ENCODE data around the gene KLHL3. TPM values are rescaled to one million over a fixed set of nuclear protein-coding genes. Genes with fewer than 3 reads are reported as not detected.

Gene KLHL3
- total RNA-seq, 1 experiment from 2014 or later, result 15.7 TPM

GRCh38 chr5:137727623-137728022 lies 8.3 kb downstream of the KLHL3 start:
- POLR2A ChIA-PET, result no interaction called here
- ATAC-seq (no peak), DNase-seq (ENCODE audit: low spot score) (no peak)
- no peaks in the 10 kb centered on the region for H3K36me3 Mint-ChIP-seq
- TF ChIP-seq CREM (CRISPR knock-in tag; IDR thresholded peaks at IDR 0.05) (no peak), RORB (CRISPR knock-in tag; IDR thresholded peaks at IDR 0.05) (no peak), ZNF425 (CRISPR knock-in tag; conservative IDR thresholded peaks at IDR 0.05) (no peak), ZSCAN18 (CRISPR knock-in tag; IDR thresholded peaks at IDR 0.05) (no peak), GTF2I (CRISPR knock-in tag; conservative IDR thresholded peaks at IDR 0.05) (no peak), SMAD3 (CRISPR knock-in tag; IDR thresholded peaks at IDR 0.05; ENCODE audit: borderline replicate concordance) (no peak), ATF2 (CRISPR knock-in tag; IDR thresholded peaks at IDR 0.05; ENCODE audit: borderline replicate concordance, low read depth) (no peak), ZNF423 (CRISPR knock-in tag; IDR thresholded peaks at IDR 0.05) (no peak), ARID4B (CRISPR knock-in tag; IDR thresholded peaks at IDR 0.05; ENCODE audit: borderline replicate concordance) (no peak), FOXJ3 (CRISPR knock-in tag; IDR thresholded peaks at IDR 0.05; ENCODE audit: borderline replicate concordance) (no peak), SOX15 (CRISPR knock-in tag; IDR thresholded peaks at IDR 0.05) (no peak), CREB1 (CRISPR knock-in tag; IDR thresholded peaks at IDR 0.05) (no peak), ATF1 (CRISPR knock-in tag; IDR thresholded peaks at IDR 0.05) (no peak), NFE2L1 (CRISPR knock-in tag; IDR thresholded peaks at IDR 0.05) (no peak)
- H3K27ac Mint-ChIP-seq, result no peak overlapping the region
- no peaks in the 10 kb centered on the region for H3K27me3 Mint-ChIP-seq (ENCODE audit: low read depth)
- H3K4me3 Mint-ChIP-seq, result no peak overlapping the region
- H3K4me1 Mint-ChIP-seq, result no peaks in the 10 kb centered on the region
- no peaks in the 10 kb centered on the region for H3K9me3 Mint-ChIP-seq
- CTCF ChIA-PET, result interaction anchor here (1.6 to 1.8 kb wide), 3 partner anchors 15 to 97 kb away, joined by 12 to 22 read pairs (median 18); no protein-coding TSS in a partner anchor

- no peaks in the 10 kb centered on the region for H3K27me3 Mint-ChIP-seq (ENCODE audit: low read depth)
- H3K9me3 Mint-ChIP-seq, result no peaks in the 10 kb centered on the region
- no peaks in the 10 kb centered on the region; the same call in 1 of the 2 replicates for H3K36me3 Mint-ChIP-seq
- no peak overlapping the region for H3K27ac Mint-ChIP-seq
- no peak for DNase-seq (ENCODE audit: low spot score)
- ChIA-PET POLR2A (no interaction called here), CTCF (no interaction called here)
- H3K4me3 Mint-ChIP-seq, result no peak overlapping the region
- ATAC-seq, result no peak
- peaks cover 3% of the 10 kb centered on the region; the same call in 1 of the 2 replicates for H3K4me1 Mint-ChIP-seq
- TF ChIP-seq ATF1 (CRISPR knock-in tag; IDR thresholded peaks at IDR 0.05) (no peak), FOXP4 (CRISPR knock-in tag; IDR thresholded peaks at IDR 0.05) (no peak), MAX (CRISPR knock-in tag; IDR thresholded peaks at IDR 0.05) (no peak), ELF4 (CRISPR knock-in tag; IDR thresholded peaks at IDR 0.05; ENCODE audit: low read depth) (no peak), PREB (CRISPR knock-in tag; IDR thresholded peaks at IDR 0.05; ENCODE audit: borderline replicate concordance) (no peak), SMAD4 (CRISPR knock-in tag; IDR thresholded peaks at IDR 0.05) (no peak), E2F4 (CRISPR knock-in tag; IDR thresholded peaks at IDR 0.05; ENCODE audit: borderline replicate concordance, low read depth) (no peak), FOXK1 (CRISPR knock-in tag; IDR thresholded peaks at IDR 0.05) (no peak), ESRRA (CRISPR knock-in tag; IDR thresholded peaks at IDR 0.05; ENCODE audit: borderline replicate concordance) (no peak)
Observed at GRCh38 chr5:137724251-137724650, 11.6 kb downstream of the KLHL3 start.
